K562 (cell line): ENCODE results near the gene ACTN4. TPM values are rescaled to one million over a fixed set of nuclear protein-coding genes. Genes with fewer than 3 reads are reported as not detected.

ENCODE experiments used
- ATAC-seq: fragments of 200-7000 bp; cut with Tn5 transposase; 3 replicates; pipeline ENCODE4 v1.9.1; 2020; ENCODE audit warnings: moderate library complexity
- BruUV-seq: library from RNA; stranded (reverse); fragments of 400-500 nt; replicated peaks from 2 replicates; lab custom pipeline; 2021; lab: Mats Ljungman, UMichigan
- CTCF ChIA-PET: fragments of 300-600 bp; formaldehyde crosslinking; extraction: SDS; loops from one replicate; lab custom pipeline; 2021; ENCODE audit warnings: low intra/inter-chr PET ratio; lab: Yijun Ruan, JAX
- POLR2A ChIA-PET: fragments of 300-600, 350-650 bp; sonication (Branson Sonifier 250); formaldehyde crosslinking; extraction: SDS; loops from one replicate; lab custom pipeline; 2021; ENCODE audit warnings: antibody characterized with exemption, inconsistent platforms; lab: Yijun Ruan, JAX
- DNase-seq, 4 experiments: peaks; one replicate each; pipeline versions ENCODE4 v3.0.0 to v3.0.0-alpha.2; 2011 to 2018; ENCODE audit warnings: low spot score in 3 of 4, mixed read lengths in 3 of 4; ENCODE audit errors: extremely low read depth in 1 of 4
- FAIRE-seq: peaks from 2 replicates; lab custom pipeline; 2011; peaks lifted over from hg19 to GRCh38; lab: Jason Lieb, UNC
- H2AFZ ChIP-seq: 2 replicates; pipeline ENCODE4 v1.6.0; 2011; ENCODE audit warnings: low read depth, low read length, control low read depth, inconsistent platforms
- H3K27ac ChIP-seq: fragments of 200-600 bp; 3 replicates; pipeline ENCODE4 v1.8.0; 2011; ENCODE audit warnings: low read depth, mild to moderate bottlenecking, control low read depth, inconsistent platforms, low read length, moderate library complexity, mixed read lengths; ENCODE audit errors: extremely low read depth
- H3K27me3 ChIP-seq, 2 experiments: fragments of 300-600 bp in 1 of 2; 2 replicates in 1 of 2; 3 replicates in 1 of 2; pipeline versions ENCODE4 v1.6.0 to v1.8.0; 2011; ENCODE audit warnings: inconsistent platforms in 2 of 2, low read length in 2 of 2, mild to moderate bottlenecking in 1 of 2, mixed read lengths in 1 of 2, moderate library complexity in 1 of 2; ENCODE audit not compliant: control insufficient read depth in 2 of 2, insufficient read depth in 2 of 2
- H3K36me3 ChIP-seq: fragments of 300-600 bp; 3 replicates; pipeline ENCODE4 v1.8.0; 2011; ENCODE audit warnings: mild to moderate bottlenecking, low read length, inconsistent platforms; ENCODE audit not compliant: control insufficient read depth, insufficient read depth
- H3K4me1 ChIP-seq, 2 experiments: fragments of 200-600 bp in 1 of 2; replicated peaks in 1 of 2; 2 replicates in 1 of 2; 3 replicates in 1 of 2; pipeline versions ENCODE4 v1.5.1 to v1.8.0; 2011; ENCODE audit warnings: inconsistent platforms in 2 of 2, low read length in 2 of 2, mild to moderate bottlenecking in 1 of 2, mixed read lengths in 1 of 2, moderate library complexity in 1 of 2; ENCODE audit not compliant: control insufficient read depth in 2 of 2, insufficient read depth in 2 of 2
- H3K4me2 ChIP-seq: 2 replicates; pipeline ENCODE4 v1.6.1; 2011; ENCODE audit warnings: low read length, control low read depth, inconsistent platforms, mixed read lengths; ENCODE audit not compliant: insufficient read depth
- H3K4me3 ChIP-seq: fragments of 200-600 bp; sonication (generic), shearing (Covaris generic); 2 replicates; pipeline ENCODE4 v1.5.1; 2016; ENCODE audit warnings: control low read depth, inconsistent platforms
- H3K79me2 ChIP-seq: fragments of 200-600 bp; 3 replicates; pipeline ENCODE4 v1.8.0; 2011; ENCODE audit warnings: low read length, inconsistent platforms; ENCODE audit not compliant: control insufficient read depth, insufficient read depth
- H3K9ac ChIP-seq, 2 experiments: 2 replicates each; pipeline versions ENCODE4 v1.6.0 to v1.6.1; 2011; ENCODE audit warnings: low read depth in 2 of 2, low read length in 2 of 2, control low read depth in 1 of 2, inconsistent platforms in 1 of 2, mild to moderate bottlenecking in 1 of 2, mixed read lengths in 1 of 2; ENCODE audit not compliant: insufficient read depth in 1 of 2
- H3K9me1 ChIP-seq: one replicate; pipeline ENCODE4 v1.6.0; 2011; ENCODE audit warnings: inconsistent platforms, mild to moderate bottlenecking, low read length, moderate library complexity; ENCODE audit not compliant: control insufficient read depth, insufficient read depth
- H3K9me3 ChIP-seq: replicated peaks from 2 replicates; pipeline ENCODE4 v1.5.1; 2011; ENCODE audit warnings: low read depth, low read length, inconsistent platforms; ENCODE audit not compliant: control insufficient read depth, insufficient read depth
- H4K20me1 ChIP-seq: replicated peaks from 2 replicates; pipeline ENCODE4 v1.6.1; 2011; ENCODE audit warnings: low read length, inconsistent platforms, mixed read lengths; ENCODE audit not compliant: control insufficient read depth, insufficient read depth
- CREBBP ChIP-seq: IDR thresholded peaks from one replicate; pipeline ENCODE4 v1.6.1; 2012; ENCODE audit warnings: low read depth, mild to moderate bottlenecking, control low read depth, inconsistent platforms, low read length
- ELF1 ChIP-seq: fragments of 200-800 bp; sonication (Bioruptor generic); IDR thresholded peaks from 2 replicates; pipeline ENCODE4 v1.6.1; 2016; ENCODE audit warnings: missing genetic modification characterization, missing compliant biosample characterization
- RBM14 ChIP-seq: fragments of 200-400 bp; formaldehyde crosslinking; IDR thresholded peaks from 2 replicates; pipeline ENCODE4 v1.6.1; 2018; ENCODE audit warnings: low read depth, mild to moderate bottlenecking, low read length, moderate library complexity, borderline replicate concordance; ENCODE audit not compliant: insufficient read depth
- RBM15 ChIP-seq: fragments of 200-400 bp; formaldehyde crosslinking; IDR thresholded peaks from 2 replicates; pipeline ENCODE4 v1.6.1; 2018; ENCODE audit warnings: mild to moderate bottlenecking, low read length, moderate library complexity; ENCODE audit not compliant: insufficient read depth
- RBM22 ChIP-seq: fragments of 200-400 bp; formaldehyde crosslinking; IDR thresholded peaks from 2 replicates; pipeline ENCODE4 v1.6.1; 2018; ENCODE audit warnings: low read length, low read depth; ENCODE audit not compliant: poor library complexity, severe bottlenecking
- TAF7 ChIP-seq: fragments of 450-650 bp; IDR thresholded peaks from 2 replicates; pipeline ENCODE4 v1.6.1; 2016; ENCODE audit warnings: missing genetic modification characterization, missing compliant biosample characterization
- U2AF2 ChIP-seq: fragments of 200-400 bp; formaldehyde crosslinking; optimal IDR thresholded peaks from 2 replicates; pipeline ENCODE3; 2017; ENCODE audit warnings: low read depth, mild to moderate bottlenecking, low read length
- ZNF316 ChIP-seq: fragments of 450-650 bp; IDR thresholded peaks from 2 replicates; pipeline ENCODE4 v1.6.1; 2016
- ZNF695 ChIP-seq: fragments of 450-650 bp; formaldehyde crosslinking; IDR thresholded peaks from 2 replicates; pipeline ENCODE4 v1.4.0; 2020; ENCODE audit warnings: mild to moderate bottlenecking, moderate library complexity
- ZNF830 ChIP-seq: fragments of 250-450 bp; sonication (Bioruptor Pico); IDR thresholded peaks from 2 replicates; pipeline ENCODE4 v1.5.0; 2021; ENCODE audit warnings: mild to moderate bottlenecking
- WGBS: fragments of 100-300 bp; shearing (Covaris generic); methylation state at CpG from one replicate; pipeline ENCODE4 v1.1.6; 2016; ENCODE audit warnings: low coverage, mixed read lengths; ENCODE audit not compliant: insufficient coverage; ENCODE audit errors: missing lambda C conversion rate; 5-methylcytosine and 5-hydroxymethylcytosine counted together
- in situ Hi-C: fragments of 300-500 bp; cut with MboI; formaldehyde crosslinking; loops from 4 replicates; pipeline ENCODE4 v1.15.0; 2018; ENCODE audit warnings: inconsistent platforms, mixed read lengths
- intact Hi-C: fragments of 100-400 bp; cut with micrococcal nuclease; formaldehyde crosslinking; loops from 2 replicates; pipeline ENCODE4 v1.14.2; 2022
- polyA plus RNA-seq, 8 experiments: library from polyadenylated mRNA; depleted of rRNA in 4 of 8; stranded (reverse) in 5 of 8; unstranded in 3 of 8; fragments of >200 nt; fragmentation: Nextera tagmentation in 2 of 8; fragmentation: Illumina TruSeq in 1 of 8; extraction: Ambion mirVana in 2 of 8; extraction: Trizol in 1 of 8; gene quantifications; 2 replicates each; pipeline versions ENCODE4 v1.2.1 to v1.2.3, GENCODE V29; 2011 to 2014; ENCODE audit warnings: inconsistent platforms in 1 of 8, missing spikeins in 1 of 8
- total RNA-seq, 7 experiments: library from RNA; depleted of rRNA in 6 of 7; stranded (reverse); fragments of >200 nt in 6 of 7; fragmentation: Illumina TruSeq in 2 of 7; extraction: Trizol in 2 of 7; gene quantifications; 2 replicates each; pipeline versions ENCODE4 v1.2.1 to v1.2.3, GENCODE V29; 2011 to 2021; ENCODE audit warnings: low replicate concordance in 1 of 7
- TF ChIP-seq, protein P1 (sequence below): sonication (generic); formaldehyde crosslinking; IDR thresholded peaks from 2 replicates; pipeline ENCODE4 v1.8.0; 2022; ENCODE audit warnings: mild to moderate bottlenecking, missing genetic modification reagents
- TF ChIP-seq, protein P2 (sequence below): sonication (generic); formaldehyde crosslinking; IDR thresholded peaks from 2 replicates; pipeline ENCODE4 v1.8.1; 2023; ENCODE audit warnings: mild to moderate bottlenecking, missing genetic modification reagents

The ACTN4 gene
- total and polyA plus RNA-seq, 9 of the 15 experiments (the other 6 are each of a cell fraction or from before 2014, with no cell fraction given), result 3.1 to 385 (median 125) TPM

DNA sequence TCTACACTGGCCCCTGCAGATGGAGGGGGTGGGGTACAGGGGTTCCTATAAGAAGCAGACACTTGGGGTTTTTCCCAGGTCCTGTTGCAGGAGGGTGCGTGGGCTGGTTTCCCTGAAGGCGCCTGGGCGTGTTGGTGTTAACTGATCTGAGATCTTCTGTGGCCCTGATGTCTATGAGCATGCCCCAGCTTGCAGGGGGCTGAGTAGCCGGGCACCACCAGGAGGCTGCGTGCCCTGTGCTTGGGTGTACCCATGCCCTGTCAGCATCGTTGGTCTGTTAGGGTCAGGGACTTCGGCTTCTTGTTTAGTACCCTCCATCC lies 51.5 kb downstream of the ACTN4 start:
- CTCF ChIA-PET, result no interaction called here
- TF ChIP-seq, protein P1, sequence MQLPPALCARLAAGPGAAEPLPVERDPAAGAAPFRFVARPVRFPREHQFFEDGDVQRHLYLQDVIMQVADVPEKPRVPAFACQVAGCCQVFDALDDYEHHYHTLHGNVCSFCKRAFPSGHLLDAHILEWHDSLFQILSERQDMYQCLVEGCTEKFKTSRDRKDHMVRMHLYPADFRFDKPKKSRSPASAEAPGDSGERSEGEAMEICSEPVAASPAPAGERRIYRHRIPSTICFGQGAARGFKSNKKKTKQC, result no peak
- TF ChIP-seq RBM22, result peak; percentile 46
- no peak for TF ChIP-seq ZNF830 (CRISPR knock-in tag)
- no peak overlapping the region for H3K27ac ChIP-seq
- WGBS, result 89% methylated on average over 7 of the region's 7 CpGs
- H3K9me1 ChIP-seq, result peaks cover 6% of the 10 kb centered on the region
- DNase-seq (no peak), ATAC-seq (no peak), FAIRE-seq (no peak)
- H3K4me1 ChIP-seq, result peaks cover 0 to 18% of the 10 kb centered on the region in 2 experiments; a peak in 2 of 5 replicates
- H3K27me3 ChIP-seq, result no peaks in the 10 kb centered on the region
- H4K20me1 ChIP-seq, result 0 out of 2 replicates have a peak, but pooled peaks cover 11% of the 10 kb centered on the region
- H3K9ac ChIP-seq, result no peak overlapping the region
- POLR2A ChIA-PET, result no interaction called here
- no peak overlapping the region for H3K4me3 ChIP-seq
- H3K79me2 ChIP-seq, result peaks cover 58% of the 10 kb centered on the region
- no TSS peak for BruUV-seq
- H3K9me3 ChIP-seq, result no peaks in the 10 kb centered on the region
- H2AFZ ChIP-seq, result no peak overlapping the region
- intact Hi-C loops (no loop called here), in situ Hi-C loops (no loop called here)
- H3K36me3 ChIP-seq, result peaks cover 90% of the 10 kb centered on the region; the same call in 2 of the 3 replicates
- H3K4me2 ChIP-seq, result no peak overlapping the region

DNA sequence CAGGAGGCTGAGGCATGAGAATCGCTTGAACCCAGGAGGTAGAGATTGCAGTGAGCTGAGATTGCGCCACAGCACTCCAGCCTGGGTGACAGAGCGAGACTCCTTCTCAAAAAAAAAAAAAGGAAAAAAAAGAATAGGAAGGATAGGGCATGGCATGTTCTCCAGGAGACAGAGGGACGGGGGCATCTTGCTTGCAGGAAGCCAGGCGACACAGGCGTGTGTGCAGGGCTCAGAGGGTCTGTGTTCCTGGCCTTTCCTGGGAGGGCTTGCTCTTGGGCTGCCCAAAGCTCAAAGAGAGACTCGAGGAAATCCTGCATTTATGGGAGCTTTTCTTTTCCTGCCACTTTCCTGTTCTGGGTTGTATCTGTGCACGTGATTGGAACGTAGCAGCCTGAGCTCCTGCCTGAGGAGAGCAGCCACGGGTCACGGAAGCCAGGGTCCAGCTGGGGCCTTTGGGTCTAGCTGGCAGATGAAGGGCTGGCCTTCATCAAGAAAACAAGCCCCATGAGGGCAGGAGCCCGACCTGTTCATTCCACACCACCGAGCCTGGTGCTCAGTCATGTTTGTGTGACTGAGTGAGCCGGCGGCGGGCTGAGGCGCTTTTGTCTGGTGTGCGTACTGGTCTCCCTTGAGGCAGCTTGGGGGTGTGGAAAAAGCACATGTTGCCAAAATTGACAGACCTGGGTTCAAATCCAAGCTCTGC lies 52.3 kb downstream of the ACTN4 start:
- Histone ChIP-seq H3K27ac (no peak overlapping the region), H3K4me3 (no peak overlapping the region), H3K4me2 (no peak overlapping the region), H3K27me3 (no peaks in the 10 kb centered on the region), H3K9ac (no peak overlapping the region), H3K9me3 (no peaks in the 10 kb centered on the region), H3K79me2 (peaks cover 52% of the 10 kb centered on the region), H2AFZ (no peak overlapping the region), H3K4me1 (peaks cover 0 to 18% of the 10 kb centered on the region in 2 experiments; a peak in 2 of 5 replicates), H3K36me3 (peaks cover 93% of the 10 kb centered on the region; the same call in 2 of the 3 replicates), H3K9me1 (peaks cover 6% of the 10 kb centered on the region), H4K20me1 (peaks cover 13% of the 10 kb centered on the region; the same call in 1 of the 2 replicates)
- in situ Hi-C loops (no loop called here), intact Hi-C loops (no loop called here)
- ATAC-seq, result no peak
- no peak for FAIRE-seq
- ChIA-PET POLR2A (interaction anchor here (0.7 kb wide), 1 partner anchor 10 kb away, joined by 4 read pairs; no protein-coding TSS in a partner anchor), CTCF (no interaction called here)
- DNase-seq, result no peak
- WGBS, result 92% methylated on average over 18 of the region's 18 CpGs
- BruUV-seq, result no TSS peak
- TF ChIP-seq U2AF2 (no peak), CREBBP (no peak), RBM14 (no peak), ELF1 (no peak), RBM15 (no peak), ZNF695 (CRISPR knock-in tag) (no peak), TAF7 (tag) (no peak), ZNF316 (peak; percentile 59)
- TF ChIP-seq, protein P2, sequence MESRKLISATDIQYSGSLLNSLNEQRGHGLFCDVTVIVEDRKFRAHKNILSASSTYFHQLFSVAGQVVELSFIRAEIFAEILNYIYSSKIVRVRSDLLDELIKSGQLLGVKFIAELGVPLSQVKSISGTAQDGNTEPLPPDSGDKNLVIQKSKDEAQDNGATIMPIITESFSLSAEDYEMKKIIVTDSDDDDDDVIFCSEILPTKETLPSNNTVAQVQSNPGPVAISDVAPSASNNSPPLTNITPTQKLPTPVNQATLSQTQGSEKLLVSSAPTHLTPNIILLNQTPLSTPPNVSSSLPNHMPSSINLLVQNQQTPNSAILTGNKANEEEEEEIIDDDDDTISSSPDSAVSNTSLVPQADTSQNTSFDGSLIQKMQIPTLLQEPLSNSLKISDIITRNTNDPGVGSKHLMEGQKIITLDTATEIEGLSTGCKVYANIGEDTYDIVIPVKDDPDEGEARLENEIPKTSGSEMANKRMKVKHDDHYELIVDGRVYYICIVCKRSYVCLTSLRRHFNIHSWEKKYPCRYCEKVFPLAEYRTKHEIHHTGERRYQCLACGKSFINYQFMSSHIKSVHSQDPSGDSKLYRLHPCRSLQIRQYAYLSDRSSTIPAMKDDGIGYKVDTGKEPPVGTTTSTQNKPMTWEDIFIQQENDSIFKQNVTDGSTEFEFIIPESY (CRISPR knock-in tag), result peak; percentile 83
